Epithelial cell of umbilical artery (primary cell): Measurements from ENCODE around the gene OR13C3. TPM values are rescaled to one million over a fixed set of nuclear protein-coding genes. Genes with fewer than 3 reads are reported as not detected.

Source experiments
- total RNA-seq: library from RNA; depleted of rRNA; stranded (reverse); fragments of >200 nt; gene quantifications from 2 replicates; pipeline ENCODE4 v1.2.3, GENCODE V29; 2014

OR13C3 gene
- not detected in 2 replicates for total RNA-seq

DNA sequence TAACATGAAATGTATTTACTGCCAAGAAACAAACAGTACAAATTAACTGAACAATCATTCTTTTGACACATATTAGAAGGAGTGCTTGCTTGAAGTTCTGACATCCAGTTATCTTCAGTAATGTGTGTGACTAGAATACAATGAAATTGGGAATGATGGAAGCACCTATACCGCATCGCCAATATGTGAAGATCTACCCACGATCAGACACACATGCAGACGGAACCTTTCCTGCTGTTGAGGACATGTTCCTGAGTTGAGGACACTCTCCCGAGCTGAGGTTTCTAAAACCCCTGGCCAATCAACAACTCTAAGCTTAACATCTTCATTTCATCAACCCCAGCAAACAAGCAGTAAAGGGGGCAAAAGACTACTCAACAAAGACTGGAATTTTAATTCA is at the start of gene OR13C3:
Gene OR13C3, minus strand, starts transcription at position 101 of the 400 bp plus-strand sequence. CDS start 133 bp downstream, outside the sequence.

DNA sequence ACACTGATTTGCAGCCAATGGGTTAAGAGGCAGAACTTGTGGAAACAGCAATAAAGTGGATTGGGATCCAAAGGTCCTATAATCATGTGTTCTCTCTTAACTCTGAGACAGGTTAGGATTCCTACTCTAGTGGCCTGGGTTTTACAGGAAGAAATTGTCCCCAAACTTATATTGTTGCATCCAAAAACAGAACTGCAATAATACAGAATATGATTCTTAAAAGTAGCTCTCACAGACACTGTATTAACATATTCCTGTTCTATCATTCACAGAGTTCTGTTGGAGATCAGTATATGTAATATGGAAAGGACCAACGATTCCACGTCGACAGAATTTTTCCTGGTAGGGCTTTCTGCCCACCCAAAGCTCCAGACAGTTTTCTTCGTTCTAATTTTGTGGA is 32.2 kb upstream of the OR13C3 start, which contains the start of gene OR13C8:
Gene OR13C8, plus strand, starts transcription at position 301 of the 400 bp plus-strand sequence. Its CDS starts 0 bp downstream, at position 301.

GRCh38 chr9:104527109-104527508 is 9.5 kb downstream of the OR13C3 start, which contains the start of gene OR13C4:
Gene OR13C4, minus strand, starts transcription at chr9:104527209. Its CDS starts 0 bp downstream, at chr9:104527209.

DNA sequence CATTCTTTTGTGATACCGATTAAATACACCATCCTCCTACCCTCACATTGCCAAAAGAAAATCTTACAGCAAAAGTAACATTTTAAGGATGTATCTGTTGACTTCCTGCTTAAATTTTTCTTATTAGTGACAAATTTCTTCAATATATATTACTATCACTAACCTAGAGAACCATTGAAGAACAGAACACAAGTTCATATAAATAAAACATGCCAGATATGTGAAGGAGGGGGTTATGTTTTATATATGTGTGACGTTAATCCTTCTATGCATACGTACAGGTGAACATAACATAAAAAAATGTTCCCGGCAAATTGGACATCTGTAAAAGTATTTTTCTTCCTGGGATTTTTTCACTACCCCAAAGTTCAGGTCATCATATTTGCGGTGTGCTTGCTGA is 32.7 kb downstream of the OR13C3 start, which contains the start of gene OR13F1:
Gene OR13F1, plus strand, starts transcription at position 301 of the 400 bp plus-strand sequence. Its CDS starts 0 bp downstream, at position 301.

Other genes with a start within 250 kb of the OR13C3 start
- not detected in 2 replicates for gene OR13F1, start 32.6 kb downstream of the OR13C3 start, total RNA-seq
- gene OR13C4, start 9.6 kb downstream of the OR13C3 start, total RNA-seq, result not detected in 2 replicates
- not detected in 2 replicates for gene OR13C8, start 32.3 kb upstream of the OR13C3 start, total RNA-seq
- not detected in 2 replicates for gene OR13C5, start 62.6 kb upstream of the OR13C3 start, total RNA-seq
- gene OR13C2, start 68.8 kb upstream of the OR13C3 start, total RNA-seq, result not detected in 2 replicates
- not detected in 2 replicates for gene OR13C9, start 81.3 kb upstream of the OR13C3 start, total RNA-seq
- gene OR13D1, start 157.7 kb upstream of the OR13C3 start, total RNA-seq, result not detected in 2 replicates
- gene NIPSNAP3A, start 210.8 kb upstream of the OR13C3 start, total RNA-seq, result 59.1 and 92.6 TPM in 2 replicates
- 0.15 and 0.65 TPM in 2 replicates for gene NIPSNAP3B, start 227.3 kb upstream of the OR13C3 start, total RNA-seq